HG03025 (cell line): Measurements from ENCODE around the gene ELL2.
"Not testable (repeated sequence)": the region's sequence is repeated elsewhere in the genome, so short reads cannot be mapped to it uniquely, and the experiment has no call there.

Experiments used
- ATAC-seq: cut with Tn5 transposase; IDR thresholded peaks from one replicate; pipeline ENCODE4 v1.9.1; 2021; ENCODE audit warnings: mild to moderate bottlenecking, moderate library complexity; ENCODE audit not compliant: unreplicated experiment, low FRiP score

ELL2 gene

DNA sequence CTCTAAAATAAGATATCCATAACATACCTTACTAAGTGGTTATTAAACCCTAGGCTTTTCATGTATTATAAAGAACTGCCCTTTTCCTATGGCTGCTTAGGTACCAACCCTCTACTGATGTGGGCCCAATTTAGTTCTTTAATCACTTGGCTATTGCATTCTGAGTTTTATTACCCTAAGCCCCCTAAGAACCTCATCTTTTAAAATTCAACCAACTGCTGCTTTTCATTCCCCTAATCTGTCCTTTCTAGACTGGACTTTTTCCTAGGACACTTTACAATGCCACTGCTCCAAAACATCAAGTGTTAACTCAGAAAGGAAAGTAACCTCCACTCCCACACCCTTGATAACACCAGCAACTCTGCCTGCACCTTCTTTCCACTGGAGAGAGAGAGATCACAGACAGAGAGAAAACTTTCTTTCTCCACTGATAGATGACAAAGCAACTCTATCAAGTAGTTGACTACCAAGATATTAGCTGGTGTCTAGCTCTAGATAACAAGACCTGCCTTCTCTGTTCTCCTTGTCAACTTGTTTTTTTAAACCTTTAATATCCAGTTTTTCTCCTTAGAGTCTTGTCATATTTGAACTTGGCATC, 27.3 kb downstream of the ELL2 start:
- no peak for ATAC-seq

DNA sequence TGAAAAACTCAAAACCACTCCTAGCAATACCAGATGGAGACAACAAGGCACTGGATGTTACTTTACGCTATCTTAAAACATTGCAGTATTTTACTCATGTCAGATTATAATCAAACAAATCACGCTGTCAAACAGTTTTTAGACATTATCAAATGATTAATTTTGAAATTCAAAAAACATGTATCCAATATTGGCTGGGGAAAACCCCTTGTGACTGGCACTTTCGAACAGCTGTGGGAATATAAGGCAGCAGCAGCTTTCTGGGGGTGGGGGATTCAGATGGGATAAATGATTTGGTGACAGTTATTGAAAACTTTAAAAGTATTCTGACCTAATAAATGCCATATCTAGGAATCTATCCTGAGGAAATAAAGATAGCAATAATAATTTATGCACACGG, 28.7 kb downstream of the ELL2 start:
- no peak for ATAC-seq

DNA sequence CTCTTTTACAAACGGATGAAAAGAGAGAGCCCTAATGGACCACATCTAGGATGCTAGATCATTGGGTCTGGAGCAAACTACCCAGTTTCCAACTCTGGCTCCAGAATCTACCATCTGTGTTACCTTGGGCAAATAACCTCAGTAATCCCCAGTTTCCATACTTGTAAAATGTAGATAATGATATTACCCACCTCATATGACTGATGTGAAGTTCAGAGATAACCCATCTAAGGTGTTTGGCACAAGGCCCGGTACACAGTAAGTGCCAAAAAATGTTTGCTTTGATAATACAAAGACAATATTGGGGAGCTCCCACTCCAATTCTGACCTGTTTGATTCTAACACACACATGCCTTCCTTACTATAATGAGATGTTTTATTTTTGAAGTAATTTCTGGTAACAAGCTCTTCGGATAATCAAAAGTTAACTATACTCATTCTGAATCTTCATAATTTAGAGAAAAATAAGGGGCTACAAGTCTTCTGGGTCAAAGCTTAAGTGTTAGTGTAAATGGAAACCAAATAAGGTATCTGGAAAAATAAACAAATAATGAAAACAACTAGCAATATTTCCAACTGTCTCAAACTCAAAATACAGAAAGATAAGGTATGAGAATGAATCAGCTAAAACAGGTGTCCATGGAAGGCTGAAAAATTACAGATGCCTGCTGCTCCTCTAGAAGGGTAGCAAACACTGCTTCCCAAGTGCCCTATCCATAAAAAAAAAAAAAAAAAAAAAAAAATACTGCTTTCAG, 30.4 kb downstream of the ELL2 start:
- no peak for ATAC-seq

DNA sequence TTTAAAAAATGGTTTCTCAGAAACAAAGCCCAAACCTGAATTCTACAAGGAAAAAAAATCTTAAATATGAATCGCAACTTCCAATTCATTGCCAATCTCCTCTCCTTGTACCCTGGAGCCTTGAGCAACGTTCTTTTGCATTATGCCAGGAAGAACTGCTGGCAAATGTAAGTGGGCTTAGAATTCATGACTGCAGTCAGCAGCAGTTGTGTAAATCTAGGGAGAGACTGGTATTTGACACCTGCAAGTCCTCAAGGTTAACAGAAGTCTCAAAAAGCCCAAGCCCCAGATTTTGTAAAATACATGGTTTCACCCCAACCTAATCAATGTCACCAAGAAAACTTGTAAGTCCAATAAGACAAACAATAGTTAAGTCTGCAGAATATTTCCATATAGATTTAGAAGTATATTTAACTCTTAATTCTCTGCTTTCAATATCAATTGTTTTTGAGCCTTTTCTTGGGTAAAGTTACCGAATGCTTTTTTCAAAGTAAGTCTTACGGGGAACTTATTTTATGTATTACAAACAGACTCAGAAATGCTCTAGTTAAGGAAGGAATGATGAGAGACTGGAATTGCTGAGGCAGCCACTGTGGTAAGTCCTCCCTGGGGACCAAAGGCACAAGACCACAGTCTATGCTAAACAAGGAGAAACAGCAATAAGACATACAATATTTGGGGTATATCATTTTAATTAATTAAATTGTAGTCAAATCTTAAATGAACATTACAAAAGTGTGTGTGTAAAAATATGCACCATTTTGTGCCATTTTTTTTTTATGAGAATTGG, 31.3 kb downstream of the ELL2 start:
- no peak for ATAC-seq

DNA sequence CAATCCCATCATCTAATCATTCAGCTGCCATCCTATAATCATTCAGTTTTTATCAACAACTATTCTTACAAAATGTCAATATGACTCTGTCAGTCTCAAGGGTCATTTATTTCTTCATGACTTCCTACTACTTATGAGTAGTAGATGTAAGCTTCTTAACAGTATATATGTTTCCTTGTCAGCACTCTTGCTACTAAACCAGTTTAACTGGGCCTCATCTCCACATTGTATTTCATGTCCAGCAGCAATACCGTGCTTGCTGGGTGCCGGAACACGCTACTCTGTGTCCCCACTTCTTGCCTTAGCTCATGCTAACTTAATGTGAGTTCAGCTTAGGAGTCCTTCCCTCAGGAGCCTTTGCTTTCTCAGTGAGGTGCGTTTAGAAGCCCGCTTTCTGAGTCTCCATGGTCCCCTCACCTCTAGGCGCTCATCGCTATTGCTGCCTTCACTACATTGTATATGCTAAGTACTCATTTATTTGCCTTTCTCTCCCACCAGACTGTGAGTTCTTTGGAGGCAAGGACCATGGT, 32.9 kb downstream of the ELL2 start:
- ATAC-seq, result no peak

DNA sequence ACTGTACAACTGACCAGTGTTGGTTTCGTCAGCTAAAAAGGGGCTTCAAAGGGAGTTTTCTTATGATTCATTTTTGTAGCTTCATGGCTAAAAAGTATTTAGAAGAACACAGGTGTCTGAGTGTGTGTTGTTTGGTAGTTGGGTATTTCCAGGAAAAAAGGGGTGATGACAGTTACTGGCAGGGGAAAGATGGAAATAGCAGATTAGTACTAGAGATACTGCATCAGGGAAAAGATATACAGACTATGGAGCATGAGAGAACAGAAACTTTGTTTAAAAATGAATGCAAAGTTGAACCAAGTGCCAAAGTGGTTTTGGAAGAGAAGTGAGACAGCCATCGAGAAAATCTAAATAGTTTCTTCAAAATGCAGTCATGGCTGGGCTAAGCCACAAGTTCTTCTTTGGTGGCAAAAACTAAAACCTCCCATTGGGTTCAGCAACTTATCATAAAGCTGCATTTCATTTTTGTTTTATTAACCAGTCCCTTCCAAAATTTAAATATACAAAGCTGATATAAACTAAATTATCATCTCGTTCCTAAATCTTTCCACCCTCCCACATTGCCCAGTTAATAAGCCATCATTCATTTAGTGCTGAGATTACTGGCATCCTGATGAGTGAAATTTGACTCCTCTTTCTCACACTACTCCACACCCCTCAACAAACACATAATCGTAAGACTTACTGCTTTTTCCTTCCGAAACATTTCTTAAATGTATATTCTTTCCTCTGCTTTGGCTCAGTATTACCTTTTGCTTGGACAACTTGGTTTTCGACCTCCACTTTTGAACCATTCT, 33.5 kb downstream of the ELL2 start:
- peak; percentile 36 for ATAC-seq

DNA sequence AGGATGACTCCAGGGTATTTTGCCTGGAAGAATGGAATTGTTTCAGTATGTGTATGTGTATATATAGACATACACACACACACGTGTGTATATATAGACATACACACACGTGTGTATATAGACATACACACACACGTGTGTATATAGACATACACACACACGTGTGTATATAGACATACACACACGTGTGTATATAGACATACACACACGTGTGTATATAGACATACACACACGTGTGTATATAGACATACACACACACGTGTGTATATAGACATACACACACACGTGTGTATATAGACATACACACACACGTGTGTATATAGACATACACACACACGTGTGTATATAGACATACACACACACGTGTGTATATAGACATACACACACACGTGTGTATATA, 34.4 kb downstream of the ELL2 start:
- ATAC-seq, result not testable (repeated sequence)

DNA sequence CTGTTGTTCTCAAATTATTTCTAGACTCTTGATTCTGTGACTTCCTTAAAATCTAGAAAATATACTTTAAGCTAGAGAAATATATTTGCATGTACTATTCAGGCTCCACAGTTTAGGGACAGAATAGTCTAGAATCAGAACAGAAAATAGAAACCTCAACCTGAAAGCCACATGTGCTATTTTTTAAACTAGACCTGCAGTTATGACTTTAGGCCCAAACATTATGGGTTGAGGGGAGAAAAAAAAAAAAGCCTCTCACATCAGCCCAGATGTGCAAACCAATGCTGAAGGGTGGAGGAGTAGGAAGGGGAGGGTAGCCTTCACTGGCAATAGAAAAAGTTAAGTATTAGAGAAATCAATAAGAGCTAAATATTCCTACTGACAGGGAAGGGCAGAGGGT, 35.7 kb downstream of the ELL2 start:
- ATAC-seq, result peak; percentile 48

DNA sequence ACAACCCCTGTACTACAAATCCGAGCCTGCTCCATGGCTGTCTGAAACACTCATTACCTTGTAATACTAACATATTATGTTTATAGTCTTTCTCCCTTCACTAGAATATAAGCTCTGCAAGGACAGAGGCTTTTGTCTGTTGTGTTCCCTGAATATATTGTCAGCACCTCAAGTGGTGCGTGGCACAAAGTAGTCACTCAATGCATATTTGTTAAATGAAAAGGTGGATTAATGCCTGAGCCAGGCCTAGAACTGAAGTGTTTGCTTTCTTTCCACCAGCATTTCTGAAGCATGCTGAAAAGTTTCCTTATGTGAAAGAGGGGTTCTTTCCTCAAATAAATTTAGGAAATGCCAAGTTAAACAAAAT, 36.3 kb downstream of the ELL2 start:
- no peak for ATAC-seq

DNA sequence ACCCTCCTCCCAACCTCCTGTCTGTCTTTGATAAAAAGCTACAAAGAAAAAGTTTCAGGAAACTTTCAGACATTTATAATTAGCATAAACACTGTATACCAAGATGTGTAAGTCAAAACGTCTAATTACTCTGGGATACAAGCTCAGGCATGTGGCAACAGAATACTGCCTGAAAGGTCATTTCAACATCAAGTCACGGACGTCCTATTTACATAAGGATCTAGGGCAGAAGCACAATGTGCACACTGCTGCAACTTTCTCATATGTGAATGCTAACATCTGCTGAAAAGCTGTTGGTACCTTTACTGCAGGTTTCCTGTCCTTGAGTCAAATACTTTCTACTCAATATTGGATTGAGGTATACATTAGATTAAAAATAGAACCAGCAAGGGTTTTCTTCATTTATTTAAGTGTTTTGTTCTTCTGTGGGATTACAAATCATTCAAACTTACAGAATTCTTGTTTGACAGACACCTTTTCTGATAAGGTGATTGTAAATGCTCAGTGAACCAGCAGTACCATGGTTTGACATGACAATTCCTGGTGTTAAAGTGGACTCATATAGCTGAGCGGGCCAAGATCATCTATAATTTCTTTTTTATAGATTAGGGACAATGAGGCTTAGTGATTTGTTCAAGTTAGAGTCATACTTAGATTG, 36.8 kb downstream of the ELL2 start:
- peak; percentile 30 for ATAC-seq

DNA sequence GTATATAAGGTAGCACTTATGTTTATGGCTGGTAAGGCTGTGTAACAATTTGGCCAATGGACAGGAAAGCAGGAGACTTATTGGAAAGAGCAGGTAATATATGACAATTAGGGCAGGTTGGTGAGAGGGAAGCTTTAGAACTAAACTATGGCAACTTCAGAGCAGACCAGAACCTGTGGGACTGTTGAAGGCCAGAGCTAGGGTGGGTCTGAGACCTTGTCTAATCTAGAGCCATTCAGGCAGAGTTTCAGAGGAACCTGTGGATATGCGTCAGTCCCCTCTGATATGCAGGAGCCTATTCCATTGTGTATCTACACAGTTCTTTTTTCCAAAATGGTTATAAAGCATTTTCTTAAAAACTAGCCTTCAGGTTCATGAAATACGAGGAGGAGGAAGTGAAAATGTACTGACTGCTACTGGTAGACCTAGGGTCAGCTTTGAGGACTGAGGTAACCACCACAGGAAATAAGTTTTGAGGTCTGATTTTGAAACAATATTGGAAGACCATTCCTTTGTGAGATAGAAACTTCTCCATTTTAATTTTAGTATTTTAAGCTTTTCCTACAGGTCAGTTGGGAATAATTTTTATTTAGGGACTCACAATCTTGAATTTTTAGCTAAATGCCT, 37.6 kb downstream of the ELL2 start:
- ATAC-seq, result peak; percentile 31

DNA sequence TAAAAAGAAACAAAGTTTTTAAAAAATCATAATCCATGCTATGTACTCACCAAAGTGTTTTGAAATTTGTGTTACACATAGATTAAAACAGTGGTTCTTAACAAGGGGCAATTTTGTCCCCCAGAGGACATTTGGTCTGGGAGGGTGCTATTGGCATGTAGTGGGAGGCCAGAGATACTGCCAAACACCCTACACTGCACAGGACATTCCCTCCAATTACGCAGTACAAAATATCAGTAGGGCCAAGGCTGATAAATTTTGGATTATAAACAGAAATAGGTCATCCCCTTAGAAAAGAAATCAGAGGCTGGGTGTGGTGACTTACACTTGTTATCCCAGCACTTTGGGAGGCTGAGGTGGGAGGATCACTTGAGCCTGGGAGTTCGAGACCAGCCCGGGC, 38.9 kb downstream of the ELL2 start:
- no peak for ATAC-seq

DNA sequence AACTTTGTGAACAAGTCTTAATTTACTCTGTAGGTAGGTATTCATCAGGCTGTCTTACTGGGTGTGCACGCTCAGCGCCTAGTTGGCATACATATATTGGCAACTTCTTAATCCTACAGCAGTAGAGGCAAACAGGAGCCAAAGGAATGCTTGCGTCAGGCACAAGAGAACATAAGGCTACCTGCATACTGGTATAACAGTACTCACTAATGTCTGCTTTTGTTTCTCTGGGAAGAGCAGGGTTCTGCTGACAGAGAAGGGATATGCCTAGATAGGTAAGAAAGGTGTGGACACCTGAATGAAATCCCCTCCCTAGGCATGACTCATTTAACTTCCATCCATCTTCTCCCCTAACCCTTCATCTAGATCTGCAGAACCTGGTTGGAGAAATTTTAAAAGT, 40.1 kb downstream of the ELL2 start:
- no peak for ATAC-seq

DNA sequence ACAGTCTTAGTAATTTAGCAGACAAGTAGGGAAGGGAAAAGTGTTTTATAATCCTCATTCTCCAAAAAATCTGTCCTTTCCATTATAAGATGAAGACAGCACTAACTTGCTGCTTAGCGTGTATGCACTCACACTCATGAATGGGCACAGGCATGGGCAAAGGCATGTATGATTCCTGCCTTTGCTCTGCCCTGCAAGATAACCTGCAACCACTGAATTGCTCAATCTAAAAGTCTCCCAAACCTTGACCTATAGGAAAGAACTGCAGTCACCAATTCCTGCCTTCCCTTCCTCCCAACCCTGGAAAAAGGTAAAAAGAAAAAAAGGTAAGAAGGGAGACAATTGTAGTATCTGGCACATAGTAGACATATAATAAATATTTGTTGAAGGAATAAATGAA, 40.8 kb downstream of the ELL2 start:
- no peak for ATAC-seq

DNA sequence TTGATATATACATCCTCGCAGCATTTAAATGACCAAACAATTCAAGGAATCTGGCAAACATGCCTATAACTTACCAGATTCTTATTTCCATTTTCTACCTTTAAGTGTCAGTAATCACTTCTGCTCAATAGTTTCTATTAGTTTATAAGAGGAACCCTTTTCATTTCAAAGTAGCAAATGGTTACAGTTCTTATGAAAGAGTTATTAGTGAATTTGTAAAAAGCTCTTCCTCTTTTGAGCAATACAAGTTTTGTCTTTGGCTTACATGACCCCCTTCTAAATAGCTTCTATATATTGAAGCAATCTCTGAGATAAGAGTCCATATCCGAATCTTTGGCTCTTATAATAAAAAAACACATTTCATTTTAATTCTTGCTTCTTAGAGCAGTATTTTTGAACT, 42.0 kb downstream of the ELL2 start:
- no peak for ATAC-seq

DNA sequence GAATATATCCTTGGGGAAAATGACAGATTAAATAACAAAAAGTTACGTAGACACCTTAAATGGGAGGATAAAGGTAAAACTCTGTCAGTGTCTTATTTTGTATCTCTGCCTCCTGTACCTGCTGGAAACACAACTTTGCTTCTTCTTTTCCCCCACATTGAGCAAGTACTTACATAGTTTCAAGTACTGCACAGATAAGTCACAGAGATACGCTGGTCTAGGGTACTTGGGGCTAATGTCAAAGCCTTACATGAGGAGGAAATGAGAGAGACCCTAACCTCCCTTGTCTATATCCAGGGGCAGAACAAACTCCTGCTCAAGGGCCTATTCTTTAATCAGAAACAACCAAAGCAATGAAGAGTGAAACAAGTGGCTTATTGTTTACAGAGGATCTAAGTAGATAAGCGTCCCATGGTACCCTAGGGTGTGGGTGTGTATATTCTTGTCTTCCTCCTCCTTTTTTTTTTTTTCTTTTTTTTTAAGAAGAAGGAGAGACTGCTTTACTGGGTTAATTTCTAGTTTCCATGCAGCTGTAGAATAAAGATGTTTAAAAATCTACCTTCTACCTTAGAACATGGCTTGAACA, 43.1 kb downstream of the ELL2 start:
- ATAC-seq, result no peak

DNA sequence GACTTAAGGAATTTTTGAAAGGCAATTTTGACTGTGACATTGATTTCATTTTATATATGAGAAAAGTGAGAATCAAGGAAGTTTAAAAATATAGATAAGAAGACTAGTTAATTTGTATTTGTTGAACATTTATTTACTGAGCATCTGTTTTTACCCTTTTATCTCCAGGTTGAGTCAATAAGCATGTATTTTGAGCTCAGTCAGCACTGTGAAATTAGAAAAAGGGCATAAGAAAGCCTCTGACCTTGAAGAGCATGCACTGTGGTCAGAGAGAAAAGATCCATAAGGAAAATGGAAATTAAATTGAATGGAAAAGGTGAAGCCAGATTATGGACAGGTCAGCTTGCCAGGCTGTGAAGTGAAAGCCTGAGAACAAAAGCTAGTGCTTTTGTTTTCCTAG, 44.4 kb downstream of the ELL2 start:
- ATAC-seq, result no peak

DNA sequence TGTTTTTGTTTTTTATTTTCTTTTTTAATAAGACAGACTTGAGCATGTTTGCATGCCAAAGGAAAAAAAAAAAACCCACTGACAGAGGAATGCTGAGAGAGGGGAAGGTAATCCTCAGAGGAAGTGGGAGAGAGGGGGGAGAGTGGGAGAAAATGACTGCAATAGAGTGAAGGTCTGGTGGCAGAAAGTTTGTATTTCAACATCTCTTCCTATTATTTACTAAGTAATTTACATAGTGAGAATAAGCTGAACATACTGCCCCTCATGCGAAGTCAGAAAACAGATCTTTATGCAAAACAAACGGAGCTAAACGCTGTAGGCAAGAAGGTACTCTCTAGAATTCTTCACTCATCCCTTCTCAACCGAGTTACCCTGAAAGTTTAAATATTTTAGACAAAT, 45.0 kb downstream of the ELL2 start:
- no peak for ATAC-seq

DNA sequence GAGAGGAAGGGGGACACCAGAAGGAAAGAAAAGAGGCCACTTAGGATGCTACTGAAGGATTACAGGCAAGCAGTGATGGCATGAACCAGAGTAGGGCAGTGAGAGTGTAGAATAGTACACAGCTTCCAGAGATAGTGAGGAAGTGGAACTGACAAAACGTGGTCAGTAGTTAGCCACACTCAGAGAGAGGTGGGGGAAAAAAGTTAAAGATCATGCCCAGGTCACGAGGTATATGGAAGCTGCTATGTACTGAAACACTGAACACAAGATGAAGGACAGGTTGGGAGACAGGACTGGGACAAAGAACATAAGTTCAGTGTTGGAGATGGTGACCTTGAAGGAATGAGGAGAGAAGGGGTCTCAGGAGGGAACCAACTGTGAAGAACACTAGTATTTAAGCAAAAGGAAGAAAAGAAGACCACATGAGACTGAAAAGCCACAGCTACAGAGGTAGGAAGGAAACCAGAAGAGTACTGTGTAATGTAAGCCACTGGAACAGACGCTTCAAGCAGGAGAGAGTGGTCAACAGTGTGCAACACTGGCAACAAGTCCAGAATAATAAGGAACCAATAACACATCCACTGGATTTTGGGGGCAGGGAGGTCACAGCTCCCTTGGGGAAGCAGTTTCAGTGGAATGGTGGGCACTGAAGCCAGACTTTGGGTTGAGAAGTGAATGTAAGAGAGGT, 45.5 kb downstream of the ELL2 start:
- ATAC-seq, result peak; percentile 65
